NCI-H2196 treated with DMSO at 0.1 percent for 48 hours (cell line): ENCODE measurements around the gene CSTPP1.
"Not testable (repeated sequence)": the region's sequence is repeated elsewhere in the genome, so short reads cannot be mapped to it uniquely, and the experiment has no call there.

Experiments used
- DNase-seq: peaks from one replicate; lab custom pipeline; 2025; ENCODE audit not compliant: unreplicated experiment; lab: John Stamatoyannopoulos, UW

The CSTPP1 gene

DNA sequence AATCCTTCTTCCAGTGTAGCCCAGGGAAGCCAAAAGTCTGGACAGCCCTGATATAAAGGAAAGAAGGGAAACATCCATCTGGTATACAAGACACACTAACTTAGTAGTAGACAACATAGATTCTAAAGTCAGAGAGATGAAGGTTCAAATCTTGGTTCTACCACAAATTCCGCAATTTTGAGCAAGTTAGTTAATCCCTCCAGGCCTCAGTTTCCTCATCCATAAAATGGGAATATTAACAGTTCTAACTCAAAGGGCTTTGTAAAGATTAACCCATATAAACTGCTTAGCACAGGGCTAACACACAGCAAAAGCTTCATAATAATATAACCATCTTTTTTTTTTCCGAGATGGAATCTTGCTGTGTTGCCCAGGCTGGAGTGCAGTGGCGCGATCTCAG is 29.0 kb upstream of the CSTPP1 start:
- DNase-seq = no peak

DNA sequence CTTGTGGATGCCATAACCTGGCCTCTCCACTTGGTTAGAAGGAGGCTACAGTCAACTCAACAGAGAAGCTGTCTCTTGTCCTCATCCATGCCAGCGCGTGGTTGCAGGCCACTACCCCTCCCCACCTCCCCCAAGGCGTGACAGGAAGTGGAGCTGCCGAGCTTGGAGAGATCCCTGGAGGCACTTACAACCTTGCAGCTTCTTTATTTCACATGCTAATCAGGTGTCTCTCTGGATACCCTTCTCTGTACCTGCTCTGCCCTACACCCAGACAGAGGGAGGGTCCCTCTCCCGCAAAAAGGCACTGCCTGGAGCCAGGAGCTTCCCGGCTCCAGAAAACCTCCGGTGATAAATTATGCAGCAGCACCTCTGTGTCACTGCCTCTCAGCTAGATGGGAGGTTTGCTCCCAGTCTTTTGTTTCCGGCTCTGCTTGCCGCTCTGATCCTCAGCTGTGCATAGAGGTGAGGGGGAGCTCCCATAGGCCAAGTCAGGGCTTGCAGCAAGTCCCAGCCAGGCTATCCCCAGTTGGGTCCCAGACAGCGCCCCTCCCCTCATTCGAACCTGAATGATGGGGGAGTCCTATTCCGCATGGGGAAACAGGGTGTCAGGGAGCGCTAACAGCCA is 23.9 kb upstream of the CSTPP1 start:
- DNase-seq = peak; percentile 42

DNA sequence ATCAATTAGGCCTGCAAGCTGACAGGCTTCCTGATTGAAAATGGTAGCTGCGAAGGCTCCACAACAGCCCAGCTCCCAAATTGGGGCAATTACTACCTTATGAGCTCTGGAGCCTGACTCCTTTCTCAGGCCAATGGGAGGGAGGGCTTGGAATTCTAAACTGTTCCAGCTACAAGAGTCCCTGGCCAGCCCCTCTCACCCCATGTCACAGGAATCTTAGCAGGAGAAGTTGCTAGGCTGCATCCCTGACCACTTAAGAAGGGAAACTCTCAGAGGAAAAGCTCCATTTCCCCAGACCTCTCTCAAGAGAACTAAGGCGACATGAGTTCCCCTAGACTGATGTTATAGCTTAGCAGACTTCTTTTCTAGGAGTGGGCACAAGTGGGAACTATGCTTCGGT is 23.1 kb upstream of the CSTPP1 start:
- DNase-seq = no peak

GRCh38 chr11:46914363-46914762 is 22.2 kb upstream of the CSTPP1 start:
- no peak for DNase-seq

DNA sequence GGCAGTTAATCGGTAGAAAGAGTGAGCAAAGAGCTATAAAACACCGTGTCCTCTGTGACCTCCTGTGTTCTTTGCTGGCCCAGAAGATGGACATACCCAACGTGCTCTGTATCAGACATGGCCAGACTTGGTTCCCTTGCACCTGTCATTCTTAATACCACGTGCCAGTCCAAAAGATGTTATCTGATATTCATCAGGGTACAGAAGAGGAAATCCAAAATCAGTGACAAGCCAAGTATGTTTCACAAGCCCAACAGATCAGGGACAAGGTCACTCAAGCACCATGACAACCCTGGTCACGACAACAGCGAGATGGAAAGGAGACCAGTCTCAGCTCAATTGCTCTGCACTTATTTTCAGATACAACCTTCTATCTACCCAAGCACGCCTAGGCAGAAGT is 21.7 kb upstream of the CSTPP1 start:
- no peak for DNase-seq

GRCh38 chr11:46916286-46917108 is 20.1 kb upstream of the CSTPP1 start:
- DNase-seq = no peak

- no peak for DNase-seq
Measured at GRCh38 chr11:46917109-46917761, 19.3 kb upstream of the CSTPP1 start.

DNA sequence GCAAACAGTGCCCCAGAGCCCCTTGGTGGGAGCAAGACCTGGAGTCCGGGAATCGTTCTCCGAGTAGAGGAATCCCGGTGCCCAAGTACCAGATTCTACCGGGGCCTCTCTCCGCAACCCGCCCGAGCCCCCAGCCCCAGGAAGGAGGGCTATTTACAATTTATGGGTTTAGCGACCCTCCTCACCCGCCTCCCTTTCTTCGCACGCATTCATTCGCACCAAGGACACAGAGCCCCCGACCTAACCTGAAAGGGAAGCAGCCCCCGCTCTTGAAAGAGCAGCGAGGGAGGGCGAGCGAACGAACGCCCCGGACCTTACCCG is 18.8 kb upstream of the CSTPP1 start:
- no peak for DNase-seq

- peak; percentile 28 for DNase-seq
Measured at GRCh38 chr11:46918083-46918787, 18.3 kb upstream of the CSTPP1 start, which contains the start of gene LRP4. Gene LRP4 (minus strand): TSS chr11:46918550. CDS start chr11:46918379, 171 bp downstream.

GRCh38 chr11:46918788-46919513 is 17.6 kb upstream of the CSTPP1 start:
- no peak for DNase-seq

- no peak for DNase-seq
Measured at GRCh38 chr11:46920755-46921154, 15.8 kb upstream of the CSTPP1 start.

DNA sequence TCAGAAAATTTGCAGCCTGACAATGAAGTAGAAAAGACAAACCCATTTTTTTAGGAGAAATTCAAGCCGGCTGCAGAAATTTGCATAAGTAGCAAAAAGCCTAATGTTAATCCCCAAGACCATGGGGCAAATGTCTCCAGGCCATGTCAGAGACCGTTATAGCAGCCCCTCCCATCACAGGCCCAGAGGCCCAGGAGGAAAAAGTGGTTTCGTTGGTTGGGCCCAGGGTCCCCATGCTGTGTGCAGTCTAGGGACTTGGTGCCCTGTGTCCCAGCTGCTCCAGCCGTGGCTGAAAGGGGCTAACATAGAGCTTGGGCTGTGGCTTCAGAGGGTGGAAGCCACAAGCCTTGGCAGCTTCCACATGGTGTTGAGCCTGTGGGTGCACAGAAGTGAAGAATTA is 8.6 kb upstream of the CSTPP1 start:
- DNase-seq = not testable (repeated sequence)

DNA sequence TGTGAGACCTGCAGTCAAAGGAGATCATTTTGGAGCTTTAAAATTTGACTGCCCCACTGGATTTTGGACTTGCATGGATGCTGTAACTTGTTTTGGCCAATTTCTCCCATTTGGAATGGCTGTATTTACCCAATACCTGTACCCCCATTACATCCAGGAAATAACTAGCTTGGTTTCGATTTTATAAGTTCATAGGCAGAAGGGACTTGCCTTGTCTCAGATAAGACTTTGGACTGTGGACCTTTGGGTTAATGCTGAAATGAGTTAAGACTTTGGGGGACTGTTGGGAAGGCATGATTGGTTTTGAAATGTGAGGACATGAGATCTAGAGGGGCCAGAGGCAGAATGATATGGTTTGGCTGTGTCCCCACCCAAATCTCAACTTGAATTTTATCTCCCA is 7.9 kb upstream of the CSTPP1 start:
- DNase-seq = not testable (repeated sequence)

- DNase-seq = peak; percentile 28
Measured at GRCh38 chr11:46930089-46930488, 6.5 kb upstream of the CSTPP1 start.

- no peak for DNase-seq
Measured at GRCh38 chr11:46942172-46942571, 5.6 kb downstream of the CSTPP1 start.

- DNase-seq = no peak
Measured at GRCh38 chr11:46944356-46945075, 8.0 kb downstream of the CSTPP1 start.

DNA sequence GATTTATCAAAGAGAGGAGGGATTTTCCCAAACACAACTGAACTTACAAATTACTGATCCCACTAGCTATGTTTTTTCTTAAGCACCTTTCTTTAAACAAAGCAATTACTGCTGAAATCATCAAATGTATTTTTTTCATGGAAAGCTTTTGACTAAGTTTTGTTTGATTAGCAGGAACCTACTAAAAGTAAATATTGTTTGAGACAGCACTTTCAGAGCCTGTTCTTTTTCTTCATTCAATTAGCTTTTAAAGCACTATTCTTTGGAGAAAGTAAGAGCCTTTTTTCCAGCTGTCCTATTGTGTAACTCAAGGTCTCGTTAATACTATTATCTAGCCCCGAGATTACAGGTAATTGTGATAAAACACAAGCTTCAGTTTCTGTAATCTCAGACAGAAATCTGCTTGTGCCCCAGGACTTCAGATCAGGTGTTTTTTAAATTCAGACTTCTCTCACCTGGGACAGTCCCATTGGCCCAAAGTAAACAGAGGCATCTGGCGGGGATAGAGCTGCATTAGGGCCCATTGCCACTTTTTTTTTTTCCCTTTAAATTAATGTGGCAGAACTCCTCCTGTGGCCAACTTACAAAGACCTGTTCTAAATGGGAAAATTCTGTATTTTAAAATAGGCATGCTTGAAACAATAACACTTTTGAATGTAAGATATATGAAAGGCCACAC is 11.0 kb downstream of the CSTPP1 start:
- DNase-seq = no peak

GRCh38 chr11:46948378-46949131 is 12.0 kb downstream of the CSTPP1 start:
- DNase-seq = peak; percentile 36

DNA sequence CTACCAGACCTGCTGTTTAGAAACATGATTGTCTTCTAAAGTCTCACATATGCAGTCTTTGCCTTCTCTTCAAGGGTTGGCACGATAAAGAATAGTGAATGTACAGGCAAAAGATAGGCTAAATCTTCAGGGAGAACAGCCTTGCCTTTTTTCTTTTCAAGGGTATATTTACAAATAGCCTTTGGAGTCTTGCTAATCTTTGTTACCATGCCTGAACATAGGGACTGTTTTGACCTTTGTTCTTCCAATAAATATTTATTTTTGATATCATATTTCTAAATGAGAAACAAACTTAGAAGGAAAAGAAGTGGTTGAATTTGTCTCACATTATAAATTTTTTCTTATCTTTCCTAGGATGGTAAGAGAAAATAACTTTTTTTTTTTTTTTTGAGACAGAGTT is 12.7 kb downstream of the CSTPP1 start:
- DNase-seq = no peak
